Nephron progenitor cell (in vitro differentiated cells): ENCODE measurements around the gene MAP3K8.

Source experiments
- DNase-seq: peaks from one replicate; pipeline ENCODE4 v3.0.0; 2021
- H3K27ac Mint-ChIP-seq: 2 replicates; pipeline ENCODE4 v1.8.0; 2021; ENCODE audit warnings: mild to moderate bottlenecking, moderate library complexity, mixed read lengths
- H3K27me3 Mint-ChIP-seq: 2 replicates; pipeline ENCODE4 v1.8.0; 2021; ENCODE audit warnings: mild to moderate bottlenecking, low read depth, mixed read lengths; ENCODE audit not compliant: poor library complexity
- H3K36me3 Mint-ChIP-seq: 2 replicates; pipeline ENCODE4 v1.8.0; 2021; ENCODE audit warnings: low read depth, mixed read lengths
- H3K4me1 Mint-ChIP-seq: 2 replicates; pipeline ENCODE4 v1.8.0; 2021; ENCODE audit warnings: mixed read lengths
- H3K4me3 Mint-ChIP-seq: 2 replicates; pipeline ENCODE4 v1.8.0; 2021; ENCODE audit warnings: mild to moderate bottlenecking, moderate library complexity, mixed read lengths
- H3K9me3 Mint-ChIP-seq: 2 replicates; pipeline ENCODE4 v1.8.0; 2021; ENCODE audit warnings: mild to moderate bottlenecking, moderate library complexity, mixed read lengths
- TF ChIP-seq, protein P1 (sequence below): fragments of 200-600 bp; sonication (generic); IDR thresholded peaks from 2 replicates; pipeline ENCODE4 v1.5.0; 2021; ENCODE audit warnings: antibody characterized with exemption

MAP3K8 gene

GRCh38 chr10:30456266-30456665 is 22.3 kb downstream of the MAP3K8 start:
- Mint-ChIP-seq H3K4me1 (peaks cover 8% of the 10 kb centered on the region), H3K36me3 (peaks cover 29% of the 10 kb centered on the region), H3K27me3 (no peaks in the 10 kb centered on the region), H3K9me3 (no peaks in the 10 kb centered on the region), H3K4me3 (no peak overlapping the region), H3K27ac (no peak overlapping the region)
- TF ChIP-seq, protein P1, sequence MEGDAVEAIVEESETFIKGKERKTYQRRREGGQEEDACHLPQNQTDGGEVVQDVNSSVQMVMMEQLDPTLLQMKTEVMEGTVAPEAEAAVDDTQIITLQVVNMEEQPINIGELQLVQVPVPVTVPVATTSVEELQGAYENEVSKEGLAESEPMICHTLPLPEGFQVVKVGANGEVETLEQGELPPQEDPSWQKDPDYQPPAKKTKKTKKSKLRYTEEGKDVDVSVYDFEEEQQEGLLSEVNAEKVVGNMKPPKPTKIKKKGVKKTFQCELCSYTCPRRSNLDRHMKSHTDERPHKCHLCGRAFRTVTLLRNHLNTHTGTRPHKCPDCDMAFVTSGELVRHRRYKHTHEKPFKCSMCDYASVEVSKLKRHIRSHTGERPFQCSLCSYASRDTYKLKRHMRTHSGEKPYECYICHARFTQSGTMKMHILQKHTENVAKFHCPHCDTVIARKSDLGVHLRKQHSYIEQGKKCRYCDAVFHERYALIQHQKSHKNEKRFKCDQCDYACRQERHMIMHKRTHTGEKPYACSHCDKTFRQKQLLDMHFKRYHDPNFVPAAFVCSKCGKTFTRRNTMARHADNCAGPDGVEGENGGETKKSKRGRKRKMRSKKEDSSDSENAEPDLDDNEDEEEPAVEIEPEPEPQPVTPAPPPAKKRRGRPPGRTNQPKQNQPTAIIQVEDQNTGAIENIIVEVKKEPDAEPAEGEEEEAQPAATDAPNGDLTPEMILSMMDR = no peak
- DNase-seq = no peak

GRCh38 chr10:30459283-30459682 is 25.3 kb downstream of the MAP3K8 start:
- no peaks in the 10 kb centered on the region for H3K9me3 Mint-ChIP-seq
- TF ChIP-seq, protein P1 = no peak
- H3K27ac Mint-ChIP-seq = no peak overlapping the region
- H3K27me3 Mint-ChIP-seq = no peaks in the 10 kb centered on the region
- H3K4me3 Mint-ChIP-seq = no peak overlapping the region
- DNase-seq = no peak
- peaks cover 8% of the 10 kb centered on the region for H3K4me1 Mint-ChIP-seq
- H3K36me3 Mint-ChIP-seq = peaks cover 18% of the 10 kb centered on the region

GRCh38 chr10:30460121-30460520 is 26.1 kb downstream of the MAP3K8 start:
- no peaks in the 10 kb centered on the region for H3K27me3 Mint-ChIP-seq
- peak overlapping the region; percentile 59 for H3K27ac Mint-ChIP-seq
- H3K36me3 Mint-ChIP-seq = peaks cover 18% of the 10 kb centered on the region
- no peak for DNase-seq
- peaks cover 8% of the 10 kb centered on the region for H3K4me1 Mint-ChIP-seq
- TF ChIP-seq, protein P1 = no peak
- no peak overlapping the region for H3K4me3 Mint-ChIP-seq
- no peaks in the 10 kb centered on the region for H3K9me3 Mint-ChIP-seq

- peaks cover 18% of the 10 kb centered on the region for H3K36me3 Mint-ChIP-seq
- DNase-seq = no peak
- no peak overlapping the region for H3K27ac Mint-ChIP-seq
- H3K27me3 Mint-ChIP-seq = no peaks in the 10 kb centered on the region
- H3K9me3 Mint-ChIP-seq = no peaks in the 10 kb centered on the region
- peaks cover 8% of the 10 kb centered on the region for H3K4me1 Mint-ChIP-seq
- H3K4me3 Mint-ChIP-seq = no peak overlapping the region
- TF ChIP-seq, protein P1 = no peak
Observed at GRCh38 chr10:30462513-30462912, 28.5 kb downstream of the MAP3K8 start.

- H3K27ac Mint-ChIP-seq = no peak overlapping the region
- TF ChIP-seq, protein P1 = no peak
- H3K36me3 Mint-ChIP-seq = peaks cover 14% of the 10 kb centered on the region
- peaks cover 8% of the 10 kb centered on the region for H3K4me1 Mint-ChIP-seq
- H3K9me3 Mint-ChIP-seq = no peaks in the 10 kb centered on the region
- no peaks in the 10 kb centered on the region for H3K27me3 Mint-ChIP-seq
- DNase-seq = no peak
- no peak overlapping the region for H3K4me3 Mint-ChIP-seq
Observed at GRCh38 chr10:30463944-30464451, 30.0 kb downstream of the MAP3K8 start.

GRCh38 chr10:30464675-30465074 is 30.7 kb downstream of the MAP3K8 start:
- Mint-ChIP-seq H3K9me3 (no peaks in the 10 kb centered on the region), H3K36me3 (peaks cover 11% of the 10 kb centered on the region), H3K27ac (no peak overlapping the region), H3K27me3 (no peaks in the 10 kb centered on the region), H3K4me3 (no peak overlapping the region), H3K4me1 (peaks cover 8% of the 10 kb centered on the region)
- TF ChIP-seq, protein P1 = no peak
- no peak for DNase-seq
